Measurements from ENCODE around the gene TEX29.

GRCh38 chr13:111392486-111392885, 72.0 kb downstream of the TEX29 start:
- TF ChIP-seq NR1H2 (CRISPR knock-in tag; IDR thresholded peaks at IDR 0.05) (no peak), CTCF (IDR thresholded peaks at IDR 0.05) (no peak), TEAD1 (CRISPR knock-in tag; IDR thresholded peaks at IDR 0.05) (no peak), MLX (CRISPR knock-in tag; IDR thresholded peaks at IDR 0.05) (no peak), CREB1 (CRISPR knock-in tag; IDR thresholded peaks at IDR 0.05) (no peak), ATF1 (CRISPR knock-in tag; IDR thresholded peaks at IDR 0.05) (no peak), RELA (CRISPR knock-in tag; IDR thresholded peaks at IDR 0.05; ENCODE audit: borderline replicate concordance) (no peak), NFE2L1 (CRISPR knock-in tag; IDR thresholded peaks at IDR 0.05) (no peak), STAT6 (CRISPR knock-in tag; conservative IDR thresholded peaks at IDR 0.05; ENCODE audit: low read depth) (no peak), USF2 (CRISPR knock-in tag; IDR thresholded peaks at IDR 0.05) (no peak), ZNF512 (CRISPR knock-in tag; IDR thresholded peaks at IDR 0.05; ENCODE audit: borderline replicate concordance) (no peak), NFYB (CRISPR knock-in tag; conservative IDR thresholded peaks at IDR 0.05; ENCODE audit: low read depth) (no peak), ESRRA (CRISPR knock-in tag; IDR thresholded peaks at IDR 0.05; ENCODE audit: borderline replicate concordance) (no peak), E2F4 (CRISPR knock-in tag; IDR thresholded peaks at IDR 0.05; ENCODE audit: borderline replicate concordance, low read depth) (no peak)
